Activated naive CD4-positive, alpha-beta T cell treated with anti-CD3 and anti-CD28 coated beads, Interleukin-2, amount 50 U/mL, for 24 hours (primary cell): Measurements from ENCODE around the gene RALGAPA1.
"Not testable (repeated sequence)": the region's sequence is repeated elsewhere in the genome, so short reads cannot be mapped to it uniquely, and the experiment has no call there.

Experiments used
- H3K27ac Mint-ChIP-seq: one replicate; pipeline ENCODE4 v1.8.0; 2021; ENCODE audit warnings: mild to moderate bottlenecking, mixed read lengths
- H3K27me3 Mint-ChIP-seq: one replicate; pipeline ENCODE4 v1.8.0; 2021; ENCODE audit warnings: mixed read lengths
- H3K36me3 Mint-ChIP-seq: one replicate; pipeline ENCODE4 v1.8.0; 2021; ENCODE audit warnings: mixed read lengths
- H3K4me1 Mint-ChIP-seq: one replicate; pipeline ENCODE4 v1.8.0; 2021; ENCODE audit warnings: mixed read lengths
- H3K4me3 Mint-ChIP-seq: one replicate; pipeline ENCODE4 v1.8.0; 2021; ENCODE audit warnings: mild to moderate bottlenecking, mixed read lengths
- H3K9me3 Mint-ChIP-seq: one replicate; pipeline ENCODE4 v1.8.0; 2021; ENCODE audit warnings: mixed read lengths

RALGAPA1 gene

DNA sequence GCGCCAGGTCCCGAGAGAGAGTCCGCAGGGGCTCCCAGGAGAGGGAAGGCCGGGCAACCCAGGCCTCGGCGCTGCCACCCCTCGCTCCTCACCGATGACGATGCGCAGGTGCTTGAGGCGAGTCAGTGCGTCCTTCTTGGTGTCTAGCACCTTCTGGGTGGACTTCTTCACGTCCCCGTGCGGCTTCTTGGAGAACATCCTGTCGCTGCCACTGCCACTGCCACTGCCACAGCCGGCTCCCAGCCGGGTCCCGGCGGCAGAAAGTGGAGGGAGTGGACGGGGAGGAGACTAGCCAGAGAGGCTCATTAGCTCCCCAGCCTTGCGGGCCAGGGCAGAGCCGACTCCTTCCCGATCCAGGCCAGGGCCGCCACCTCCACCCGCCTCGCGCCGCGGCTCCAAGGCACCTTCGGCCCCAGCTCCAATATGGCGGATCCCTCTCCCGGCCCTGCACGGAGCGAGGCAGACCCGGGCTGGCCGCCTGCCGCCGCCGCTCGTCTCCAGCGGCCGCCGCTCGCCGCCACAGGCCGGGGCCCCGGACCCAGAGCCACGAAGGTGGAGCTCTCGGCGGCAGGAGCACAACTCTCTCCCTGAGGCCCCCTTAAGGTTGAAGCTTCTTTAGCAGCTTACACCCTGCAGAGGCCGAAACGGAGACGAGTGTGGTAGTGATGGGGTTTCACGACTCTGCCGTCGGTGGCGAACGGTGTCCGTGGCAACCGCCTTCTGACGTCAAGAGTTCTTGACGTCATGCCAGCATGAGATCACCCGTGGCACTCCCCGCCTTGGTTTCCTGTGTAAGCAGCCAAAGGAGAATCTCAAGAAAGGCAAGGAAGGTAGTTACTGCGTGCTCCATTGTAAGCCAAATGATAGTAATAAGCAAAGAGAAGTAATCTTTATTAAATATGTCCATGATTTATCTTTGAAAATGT, at the start of gene RALGAPA1:
TSS of gene RALGAPA1 (minus strand) at position 658 of the 926 bp plus-strand sequence. CDS start at position 198, 460 bp downstream.
- H3K27ac Mint-ChIP-seq, result peak within 1 kb of the TSS; percentile 94
- peak within 1 kb of the TSS; percentile 100 for H3K4me3 Mint-ChIP-seq
- H3K4me1 Mint-ChIP-seq, result peaks cover 41% of the 10 kb centered on the region
- not testable (repeated sequence) for H3K27me3 Mint-ChIP-seq, H3K36me3 Mint-ChIP-seq, H3K9me3 Mint-ChIP-seq

DNA sequence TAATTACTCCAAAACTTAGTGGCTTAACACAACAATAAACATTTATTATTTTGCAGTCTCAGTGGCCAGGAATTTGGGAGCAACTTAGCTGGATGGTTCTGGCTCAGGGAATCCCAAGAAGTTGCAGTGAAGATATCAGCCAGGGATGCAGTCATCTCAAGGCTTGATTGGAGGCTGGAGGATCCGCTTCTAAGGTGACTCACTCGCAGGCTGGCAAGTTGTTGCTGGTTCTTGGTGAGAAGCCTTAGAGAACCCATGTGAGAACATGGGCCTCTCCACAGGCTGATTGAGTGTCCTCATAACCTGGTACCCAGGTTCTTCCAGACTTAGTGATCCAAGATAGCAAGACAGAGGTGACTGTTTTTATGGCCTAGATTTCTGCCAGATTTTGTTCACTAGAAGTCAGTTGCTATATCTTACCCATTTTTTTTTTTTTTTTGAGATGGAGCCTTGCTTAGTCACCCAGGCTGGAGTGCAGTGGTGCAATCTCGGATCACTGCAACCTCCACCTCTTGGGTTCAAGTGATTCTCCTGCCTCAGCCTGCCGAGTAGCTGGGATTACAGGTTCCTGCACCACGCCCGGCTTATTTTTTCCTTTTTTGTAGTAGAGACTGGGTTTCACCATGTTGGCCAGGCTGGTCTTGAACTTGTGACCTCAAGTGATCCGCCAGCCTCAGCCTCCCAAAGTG, 49.6 kb upstream of the RALGAPA1 start:
- no peak overlapping the region for H3K4me3 Mint-ChIP-seq
- no peak overlapping the region for H3K27ac Mint-ChIP-seq
- peaks cover 31% of the 10 kb centered on the region for H3K36me3 Mint-ChIP-seq
- no peaks in the 10 kb centered on the region for H3K27me3 Mint-ChIP-seq
- no peaks in the 10 kb centered on the region for H3K9me3 Mint-ChIP-seq
- H3K4me1 Mint-ChIP-seq, result no peaks in the 10 kb centered on the region

DNA sequence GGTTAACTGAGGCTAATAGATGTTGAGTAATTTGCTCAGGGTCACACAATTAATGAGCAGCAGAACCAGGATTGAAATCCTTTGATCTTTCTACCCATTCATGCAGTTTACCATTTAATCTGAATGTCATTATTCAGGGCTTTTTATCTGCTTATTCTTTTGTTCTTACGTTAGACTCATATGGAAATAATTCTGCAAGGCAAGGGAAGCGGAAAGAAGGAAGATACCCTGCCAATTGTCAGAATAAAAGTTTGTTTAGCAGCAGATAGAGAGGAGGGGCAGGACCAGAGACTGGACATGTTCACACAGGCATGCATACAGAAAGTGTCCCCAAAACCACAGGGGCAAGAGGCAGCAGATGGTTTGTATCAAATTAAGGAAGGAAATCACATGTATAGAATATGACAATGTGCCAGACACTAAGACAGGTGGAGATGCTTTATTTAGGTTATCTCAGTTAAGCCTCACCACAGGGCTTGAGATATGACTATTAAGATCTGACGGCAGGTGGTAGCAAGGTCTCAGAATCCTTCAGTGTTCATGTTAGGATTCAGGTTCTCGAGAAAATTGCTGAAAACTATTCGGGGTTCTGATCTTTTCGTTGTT, 46.9 kb upstream of the RALGAPA1 start:
- peaks cover 27% of the 10 kb centered on the region for H3K36me3 Mint-ChIP-seq
- H3K9me3 Mint-ChIP-seq, result peaks cover 9% of the 10 kb centered on the region
- H3K4me3 Mint-ChIP-seq, result no peak overlapping the region
- H3K27me3 Mint-ChIP-seq, result no peaks in the 10 kb centered on the region
- H3K27ac Mint-ChIP-seq, result no peak overlapping the region
- H3K4me1 Mint-ChIP-seq, result no peaks in the 10 kb centered on the region

DNA sequence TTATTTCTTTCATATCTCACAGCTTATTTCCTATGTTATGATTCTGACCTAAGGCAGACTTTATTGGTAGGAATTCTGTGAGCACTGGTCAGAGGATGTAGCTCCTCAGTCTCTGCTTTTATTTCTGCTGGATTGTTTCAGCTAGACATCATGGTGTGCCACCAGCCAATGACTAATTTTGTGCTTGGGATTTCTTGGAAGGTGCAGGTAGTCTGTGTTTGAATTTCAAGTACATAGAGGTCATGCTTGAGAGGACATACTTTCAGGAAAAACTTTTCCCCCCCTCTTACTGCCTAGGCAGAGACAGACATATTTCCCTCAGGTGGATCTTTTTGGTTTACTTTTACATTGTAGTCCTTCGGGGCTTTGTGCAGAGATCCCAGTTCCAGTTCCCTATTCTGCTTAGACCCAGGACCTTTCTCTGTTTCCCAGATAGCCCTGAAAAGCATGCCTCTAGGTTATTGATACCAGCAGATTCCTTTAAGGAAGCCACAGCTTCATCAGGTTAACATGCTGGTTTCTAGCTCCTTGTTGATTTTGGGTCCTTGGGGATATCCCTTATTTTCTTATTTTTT, 45.7 kb upstream of the RALGAPA1 start:
- Mint-ChIP-seq H3K4me3 (no peak overlapping the region), H3K27me3 (no peaks in the 10 kb centered on the region), H3K9me3 (peaks cover 9% of the 10 kb centered on the region), H3K36me3 (peaks cover 33% of the 10 kb centered on the region), H3K27ac (no peak overlapping the region), H3K4me1 (no peaks in the 10 kb centered on the region)

DNA sequence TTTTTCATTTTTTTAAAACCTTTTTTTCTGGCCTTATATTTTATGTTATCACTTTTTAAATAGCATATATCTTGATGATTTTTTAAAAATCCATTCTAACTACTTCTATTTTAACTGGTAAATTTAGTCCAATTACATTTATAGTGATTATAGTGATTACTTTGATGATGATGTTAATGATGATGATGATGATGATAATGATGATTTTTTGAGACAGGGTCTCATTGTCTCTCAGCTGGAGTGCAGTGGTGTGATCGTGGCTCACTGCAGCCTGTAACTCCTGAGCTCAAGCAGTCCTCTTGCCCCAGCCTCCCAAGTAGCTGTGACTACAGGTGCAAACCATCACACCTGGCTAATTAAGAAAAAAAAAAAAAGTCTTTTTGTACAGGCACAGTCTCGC, 44.1 kb upstream of the RALGAPA1 start:
- H3K4me3 Mint-ChIP-seq, result no peak overlapping the region
- H3K4me1 Mint-ChIP-seq, result no peaks in the 10 kb centered on the region
- peaks cover 9% of the 10 kb centered on the region for H3K9me3 Mint-ChIP-seq
- H3K27ac Mint-ChIP-seq, result no peak overlapping the region
- no peaks in the 10 kb centered on the region for H3K27me3 Mint-ChIP-seq
- peaks cover 31% of the 10 kb centered on the region for H3K36me3 Mint-ChIP-seq

DNA sequence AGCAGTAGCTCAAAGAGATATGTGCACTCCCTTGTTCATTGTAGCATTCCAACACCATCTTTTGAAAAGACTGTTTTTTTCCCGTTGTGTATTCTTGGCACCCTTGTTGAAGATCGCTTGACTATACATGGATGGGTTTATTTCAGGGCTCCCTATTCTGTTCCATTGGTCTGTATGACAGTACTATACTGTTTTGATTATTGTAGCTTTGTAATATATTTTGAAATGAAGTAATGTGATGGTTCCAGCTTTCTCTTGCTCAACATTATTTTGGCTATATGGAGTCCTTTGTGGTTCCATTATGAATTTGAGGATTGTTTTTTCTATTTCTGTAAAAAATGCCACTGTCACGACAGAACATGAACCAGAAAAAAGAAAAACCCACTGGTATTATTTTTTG, 42.7 kb upstream of the RALGAPA1 start:
- Mint-ChIP-seq H3K4me1 (no peaks in the 10 kb centered on the region), H3K4me3 (no peak overlapping the region), H3K9me3 (peaks cover 9% of the 10 kb centered on the region), H3K36me3 (peaks cover 32% of the 10 kb centered on the region), H3K27ac (no peak overlapping the region), H3K27me3 (no peaks in the 10 kb centered on the region)

DNA sequence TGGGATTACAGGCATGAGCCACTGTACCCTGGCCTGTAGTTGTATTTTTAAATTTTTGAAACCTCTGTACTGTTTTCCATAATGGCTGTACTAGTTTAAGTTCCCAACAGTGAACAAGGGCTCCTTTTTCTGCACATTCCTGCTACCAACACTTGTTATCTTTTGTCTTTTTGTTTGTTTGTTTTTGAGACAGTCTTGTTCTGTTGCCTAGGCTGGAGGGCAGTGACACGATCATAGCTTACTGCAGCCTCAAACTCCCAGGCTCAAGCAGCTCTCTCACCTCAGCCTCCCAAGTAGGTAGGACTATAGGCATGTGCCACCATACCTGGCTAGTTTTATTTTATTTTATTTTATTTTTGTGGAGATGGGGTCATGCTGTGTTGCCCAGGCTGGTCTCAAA, 40.0 kb upstream of the RALGAPA1 start:
- Mint-ChIP-seq H3K9me3 (peaks cover 9% of the 10 kb centered on the region), H3K27ac (no peak overlapping the region), H3K4me1 (peaks cover 14% of the 10 kb centered on the region)

DNA sequence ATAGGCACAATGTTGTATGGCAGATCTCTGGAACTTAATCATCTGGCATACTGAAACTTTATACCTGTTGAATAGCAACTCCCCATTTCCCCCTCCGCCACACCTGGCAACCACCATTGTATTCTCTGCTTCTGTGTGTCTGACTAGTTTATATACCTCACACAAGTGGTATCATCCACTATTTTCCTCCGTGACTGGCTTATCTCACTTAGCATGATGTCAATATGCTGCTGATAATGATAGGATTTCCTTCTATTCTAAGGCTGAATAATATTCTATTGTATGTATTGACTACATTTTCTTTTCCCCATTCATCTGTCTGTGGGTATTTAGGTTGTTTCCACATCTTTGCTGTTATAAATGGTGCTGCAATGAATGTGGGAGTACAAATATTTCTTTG, 38.5 kb upstream of the RALGAPA1 start:
- Mint-ChIP-seq H3K4me3 (no peak overlapping the region), H3K36me3 (peaks cover 46% of the 10 kb centered on the region), H3K27me3 (no peaks in the 10 kb centered on the region), H3K9me3 (peaks cover 9% of the 10 kb centered on the region), H3K4me1 (peaks cover 14% of the 10 kb centered on the region), H3K27ac (no peak overlapping the region)

More for the DNA sequence above, 40.0 kb upstream of the RALGAPA1 start:
- Mint-ChIP-seq H3K27me3 (no peaks in the 10 kb centered on the region), H3K36me3 (peaks cover 37% of the 10 kb centered on the region), H3K4me3 (no peak overlapping the region)

DNA sequence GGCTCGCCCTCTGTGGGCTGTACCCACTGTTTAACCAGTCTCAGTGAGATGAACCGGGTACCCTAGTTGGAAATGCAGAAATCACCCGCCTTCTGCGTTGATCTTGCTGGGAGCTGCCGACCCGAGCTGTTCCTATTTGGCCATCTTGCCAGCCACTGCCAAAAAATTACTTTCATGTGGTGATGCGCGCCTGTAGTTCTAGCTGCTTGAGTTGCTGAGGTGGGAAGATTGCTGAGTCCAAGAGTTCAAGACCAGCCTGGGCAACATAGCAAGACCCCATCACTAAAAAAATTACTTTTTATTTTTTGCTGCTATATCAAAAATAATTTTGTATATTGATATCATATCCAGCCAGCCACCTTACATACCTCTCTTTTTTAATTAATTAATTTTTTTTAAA, 35.4 kb upstream of the RALGAPA1 start:
- Mint-ChIP-seq H3K36me3 (peaks cover 54% of the 10 kb centered on the region), H3K4me1 (peaks cover 14% of the 10 kb centered on the region), H3K4me3 (no peak overlapping the region), H3K27me3 (no peaks in the 10 kb centered on the region), H3K27ac (no peak overlapping the region), H3K9me3 (peaks cover 12% of the 10 kb centered on the region)

DNA sequence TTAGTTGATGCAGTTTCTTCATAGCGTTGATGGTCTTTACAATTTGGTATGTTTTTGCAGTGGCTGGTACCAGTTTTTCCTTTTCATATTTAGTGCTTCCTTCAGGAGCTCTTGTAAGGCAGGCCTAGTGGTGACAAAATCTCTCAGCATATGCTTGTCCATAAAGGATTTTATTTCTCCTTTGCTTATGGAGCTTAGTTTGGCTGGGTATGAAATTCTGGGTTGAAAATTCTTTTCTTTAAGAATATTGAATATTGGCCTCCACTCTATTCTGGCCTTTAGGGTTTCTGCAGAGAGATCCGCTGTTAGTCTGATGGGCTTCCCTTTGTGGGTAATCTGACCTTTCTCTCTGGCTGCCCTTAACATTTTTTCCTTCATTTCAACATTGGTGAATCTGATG, 33.1 kb upstream of the RALGAPA1 start:
- H3K4me1 Mint-ChIP-seq, result peaks cover 14% of the 10 kb centered on the region
- H3K27me3 Mint-ChIP-seq, H3K27ac Mint-ChIP-seq, H3K4me3 Mint-ChIP-seq: not testable (repeated sequence)
- peaks cover 66% of the 10 kb centered on the region for H3K36me3 Mint-ChIP-seq
- H3K9me3 Mint-ChIP-seq, result peaks cover 12% of the 10 kb centered on the region

DNA sequence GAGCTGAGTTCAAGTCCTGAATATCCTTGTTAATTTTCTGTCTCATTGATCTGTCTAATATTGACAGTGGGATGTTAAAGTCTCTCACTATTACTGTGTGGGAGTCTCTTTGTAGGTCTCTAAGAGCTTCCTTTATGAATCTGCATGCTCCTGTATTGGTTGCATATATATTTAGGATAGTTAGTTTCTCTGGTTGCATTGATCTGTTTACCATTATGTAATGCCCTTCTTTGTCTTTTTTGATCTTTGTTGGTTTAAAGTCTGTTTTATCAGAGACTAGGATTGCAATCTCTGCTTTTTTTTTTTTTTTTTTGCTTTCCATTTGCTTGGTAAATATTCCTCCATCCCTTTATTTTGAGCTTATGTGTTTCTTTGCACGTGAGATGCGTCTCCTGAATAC, 32.6 kb upstream of the RALGAPA1 start:
- Mint-ChIP-seq H3K9me3 (peaks cover 12% of the 10 kb centered on the region), H3K36me3 (peaks cover 68% of the 10 kb centered on the region), H3K4me1 (peaks cover 13% of the 10 kb centered on the region)
- not testable (repeated sequence) for H3K27ac Mint-ChIP-seq, H3K27me3 Mint-ChIP-seq, H3K4me3 Mint-ChIP-seq

DNA sequence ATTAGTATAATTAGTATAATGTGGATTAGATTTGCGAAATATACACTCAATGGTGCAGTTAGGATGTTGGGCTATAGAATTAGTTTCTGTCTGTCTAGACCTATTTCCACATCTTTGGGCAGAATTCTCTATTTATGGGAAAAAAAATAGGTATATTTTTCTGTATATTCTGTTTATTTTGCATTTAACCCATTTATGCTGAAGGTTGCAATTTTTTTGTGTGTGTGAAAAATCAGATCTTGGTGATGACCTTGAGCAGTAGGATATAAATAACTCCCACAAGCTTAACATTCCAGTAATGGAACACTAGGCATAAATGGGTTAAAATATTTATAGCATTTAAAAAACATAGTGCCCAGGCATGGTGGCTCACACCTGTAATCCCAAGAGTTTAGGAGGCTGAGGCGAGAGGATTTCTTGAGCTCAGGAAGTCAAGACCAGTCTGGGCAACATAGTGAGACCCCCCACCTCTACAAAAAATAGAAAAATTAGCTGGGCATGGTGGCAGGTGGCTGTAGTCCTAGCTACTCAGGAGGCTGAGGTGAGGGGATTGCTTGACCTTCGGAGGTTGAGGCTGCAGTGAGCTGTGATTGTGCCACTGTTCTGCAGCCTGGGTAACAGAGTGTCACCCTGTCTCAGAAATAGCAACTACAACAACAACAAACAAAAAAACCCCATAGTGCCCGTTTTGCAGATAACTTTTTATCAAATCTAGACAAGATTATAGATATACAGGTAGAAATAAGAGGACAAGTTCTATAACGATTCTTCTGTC, 26.3 kb upstream of the RALGAPA1 start:
- no peaks in the 10 kb centered on the region for H3K4me1 Mint-ChIP-seq
- H3K27ac Mint-ChIP-seq, result no peak overlapping the region
- peaks cover 1% of the 10 kb centered on the region for H3K9me3 Mint-ChIP-seq
- peaks cover 30% of the 10 kb centered on the region for H3K36me3 Mint-ChIP-seq
- no peak overlapping the region for H3K4me3 Mint-ChIP-seq
- H3K27me3 Mint-ChIP-seq, result no peaks in the 10 kb centered on the region

DNA sequence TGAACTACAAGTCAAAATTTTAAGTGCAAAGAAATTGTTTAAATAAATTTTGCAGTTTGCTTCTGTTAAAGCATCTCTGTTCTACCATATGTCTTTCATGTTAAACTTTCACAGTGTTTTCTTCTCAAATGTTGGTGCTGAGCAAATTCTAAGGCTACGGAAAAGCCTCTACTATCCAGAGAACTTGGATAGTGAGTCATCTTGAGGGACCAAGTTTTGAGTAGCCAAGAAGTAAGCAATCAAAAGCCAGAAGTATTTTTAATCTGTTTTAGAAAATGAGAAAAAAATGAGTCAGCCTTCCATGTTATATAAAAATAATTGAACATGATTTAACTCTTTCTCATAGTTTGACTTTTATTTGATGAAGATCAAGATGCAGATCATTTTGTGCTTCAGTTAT, 20.4 kb upstream of the RALGAPA1 start:
- Mint-ChIP-seq H3K9me3 (no peaks in the 10 kb centered on the region), H3K4me3 (no peak overlapping the region), H3K27me3 (no peaks in the 10 kb centered on the region)

DNA sequence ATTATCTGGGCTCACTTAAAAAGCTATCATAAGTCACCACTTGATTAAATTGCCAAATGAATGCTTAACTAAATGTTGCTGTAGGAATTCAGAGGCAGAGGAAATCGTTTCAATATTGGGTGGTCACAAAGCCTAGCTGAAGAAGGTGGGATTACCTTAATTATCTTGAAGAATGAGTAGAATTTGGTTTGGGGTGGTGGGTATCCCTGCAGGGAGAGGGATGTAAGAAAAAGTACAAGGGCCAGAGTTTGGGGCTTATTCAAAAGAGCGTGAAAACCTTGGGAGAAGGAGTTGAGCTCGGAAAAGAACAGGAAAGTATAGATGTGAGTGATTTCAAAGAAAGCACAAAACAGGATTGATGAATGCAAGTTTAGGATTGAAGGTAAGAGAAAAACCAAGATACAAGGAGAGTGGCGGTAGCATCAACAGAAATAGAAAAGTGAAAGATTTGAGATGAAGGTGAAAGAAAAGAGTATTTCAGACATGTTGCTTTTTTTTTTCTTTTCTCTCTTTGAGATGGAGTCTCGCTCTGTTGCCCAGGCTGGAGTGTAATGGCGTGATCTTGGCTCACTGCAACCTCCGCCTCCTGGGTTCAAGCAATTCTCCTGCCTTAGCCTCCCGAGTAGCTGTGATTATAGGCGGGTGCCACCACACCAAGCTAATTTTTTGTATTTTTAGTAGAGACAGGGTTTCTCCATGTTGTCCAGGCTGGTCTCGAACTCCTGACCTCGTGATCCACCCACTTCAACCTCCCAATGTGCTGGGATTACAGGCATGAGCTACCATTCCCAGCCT, 18.8 kb upstream of the RALGAPA1 start:
- H3K9me3 Mint-ChIP-seq, result no peaks in the 10 kb centered on the region
- no peak overlapping the region for H3K27ac Mint-ChIP-seq
- H3K27me3 Mint-ChIP-seq, result no peaks in the 10 kb centered on the region
- H3K4me3 Mint-ChIP-seq, result peak overlapping the region; percentile 86
- peaks cover 2% of the 10 kb centered on the region for H3K36me3 Mint-ChIP-seq
- H3K4me1 Mint-ChIP-seq, result peaks cover 26% of the 10 kb centered on the region

More for the DNA sequence above, 20.4 kb upstream of the RALGAPA1 start:
- Mint-ChIP-seq H3K4me1 (peaks cover 26% of the 10 kb centered on the region), H3K36me3 (peaks cover 2% of the 10 kb centered on the region), H3K27ac (no peak overlapping the region)
